HCT116 (cell line): ENCODE results near the gene COA8.

Source experiments
- CEBPB ChIP-seq: IDR thresholded peaks from 2 replicates; pipeline ENCODE4 v1.6.1; 2012; ENCODE audit warnings: low read depth
- CTCF ChIP-seq, 3 experiments: fragments of 200-600 bp in 1 of 3; sonication (generic) in 1 of 3; IDR thresholded peaks in 2 of 3; conservative IDR thresholded peaks in 1 of 3; 2 replicates each; pipeline ENCODE4 v1.5.1; 2012 to 2017; ENCODE audit warnings: low read depth in 2 of 3, low read length in 2 of 3, antibody characterized with exemption in 1 of 3, borderline replicate concordance in 1 of 3, control low read depth in 1 of 3, mild to moderate bottlenecking in 1 of 3, mixed read lengths in 1 of 3, mixed run types in 1 of 3, moderate library complexity in 1 of 3; ENCODE audit not compliant: insufficient read depth in 1 of 3
- POLR2A ChIP-seq: IDR thresholded peaks from 2 replicates; pipeline ENCODE4 v1.7.0; 2011; ENCODE audit warnings: borderline replicate concordance; ENCODE audit not compliant: insufficient read depth, insufficient read length; ENCODE audit errors: extremely low read depth
- POLR2AphosphoS5 ChIP-seq: IDR thresholded peaks from 2 replicates; pipeline ENCODE4 v1.6.1; 2011; ENCODE audit warnings: mild to moderate bottlenecking, low read depth, low read length, moderate library complexity
- RAD21 ChIP-seq: IDR thresholded peaks from 2 replicates; pipeline ENCODE4 v1.6.1; 2012; ENCODE audit warnings: low read depth, mild to moderate bottlenecking
- ZNF274 ChIP-seq: fragments of 200-500 bp; sonication (Bioruptor generic); IDR thresholded peaks from 2 replicates; pipeline ENCODE4 v1.6.1; 2014; ENCODE audit warnings: mild to moderate bottlenecking, low read depth, low read length, inconsistent platforms
- TF ChIP-seq, protein P1 (sequence below): IDR thresholded peaks from 2 replicates; pipeline ENCODE4 v1.6.1; 2012

DNA sequence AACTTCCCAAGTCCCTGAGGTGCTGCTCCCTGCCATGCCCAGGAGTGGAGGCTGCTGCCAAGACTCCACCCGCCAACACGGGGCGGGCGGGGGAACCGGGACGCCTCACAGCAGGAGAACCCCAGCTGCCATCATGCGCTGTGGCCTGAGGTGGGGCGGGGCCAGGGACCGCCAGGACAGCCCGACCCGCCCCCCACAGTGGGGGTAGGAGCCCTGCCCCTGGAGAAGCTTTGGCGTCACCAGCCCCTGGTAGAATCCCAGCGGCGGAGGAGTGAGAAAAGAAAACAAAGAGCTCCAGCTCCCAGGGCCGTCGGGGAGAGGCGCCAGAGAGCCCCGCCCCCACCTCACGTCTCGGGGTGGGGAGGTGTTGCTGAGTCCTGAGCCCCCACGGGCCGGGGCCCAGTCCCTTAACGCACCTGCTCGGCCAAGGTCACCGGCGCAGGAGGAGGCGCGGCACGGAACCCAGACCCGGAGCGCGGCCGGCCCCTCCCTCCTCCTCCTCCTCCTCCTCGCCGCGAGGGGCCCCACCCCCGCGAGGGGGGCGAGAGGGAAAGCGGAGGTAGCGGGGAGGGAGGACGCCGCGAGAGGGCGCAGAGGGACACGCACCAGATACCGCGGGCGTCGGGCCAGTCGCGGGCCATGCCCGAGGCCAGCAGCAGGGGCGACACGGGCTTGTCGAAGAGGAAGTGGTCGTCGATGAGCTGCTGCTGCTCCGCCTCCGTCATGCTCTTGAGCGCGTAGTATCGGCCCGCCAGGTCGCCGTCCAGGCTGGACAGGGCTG, 41.9 kb upstream of the COA8 start:
- TF ChIP-seq CTCF (IDR thresholded peaks at IDR 0.05 in 2 of 3, conservative IDR thresholded peaks at IDR 0.05 in 1 of 3; ENCODE audit: borderline replicate concordance in 1 of 3, insufficient read depth in 1 of 3, low read depth in 2 of 3, low read length in 2 of 3) (peak in 2 of 3 experiments; percentile 52 to 66; a peak in 4 of 6 replicates), POLR2A (no peak), CEBPB (no peak), POLR2AphosphoS5 (peak; percentile 62), RAD21 (no peak), ZNF274 (no peak)
- TF ChIP-seq, protein P1, sequence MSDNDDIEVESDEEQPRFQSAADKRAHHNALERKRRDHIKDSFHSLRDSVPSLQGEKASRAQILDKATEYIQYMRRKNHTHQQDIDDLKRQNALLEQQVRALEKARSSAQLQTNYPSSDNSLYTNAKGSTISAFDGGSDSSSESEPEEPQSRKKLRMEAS: no peak
